K562 (cell line): ENCODE data around the gene VWA3A. TPM values are rescaled to one million over a fixed set of nuclear protein-coding genes. Genes with fewer than 3 reads are reported as not detected.

ENCODE experiments used
- ATAC-seq: fragments of 200-7000 bp; cut with Tn5 transposase; 3 replicates; pipeline ENCODE4 v1.9.1; 2020; ENCODE audit warnings: moderate library complexity
- BruUV-seq: library from RNA; stranded (reverse); fragments of 400-500 nt; replicated peaks from 2 replicates; lab custom pipeline; 2021; lab: Mats Ljungman, UMichigan
- CTCF ChIA-PET: fragments of 300-600 bp; formaldehyde crosslinking; extraction: SDS; loops from one replicate; lab custom pipeline; 2021; ENCODE audit warnings: low intra/inter-chr PET ratio; lab: Yijun Ruan, JAX
- POLR2A ChIA-PET: fragments of 300-600, 350-650 bp; sonication (Branson Sonifier 250); formaldehyde crosslinking; extraction: SDS; loops from one replicate; lab custom pipeline; 2021; ENCODE audit warnings: antibody characterized with exemption, inconsistent platforms; lab: Yijun Ruan, JAX
- DNase-seq, 4 experiments: peaks; one replicate each; pipeline versions ENCODE4 v3.0.0 to v3.0.0-alpha.2; 2011 to 2018; ENCODE audit warnings: low spot score in 3 of 4, mixed read lengths in 3 of 4; ENCODE audit errors: extremely low read depth in 1 of 4
- FAIRE-seq: peaks from 2 replicates; lab custom pipeline; 2011; peaks lifted over from hg19 to GRCh38; lab: Jason Lieb, UNC
- H2AFZ ChIP-seq: 2 replicates; pipeline ENCODE4 v1.6.0; 2011; ENCODE audit warnings: low read depth, low read length, control low read depth, inconsistent platforms
- H3K27ac ChIP-seq: fragments of 200-600 bp; 3 replicates; pipeline ENCODE4 v1.8.0; 2011; ENCODE audit warnings: low read depth, mild to moderate bottlenecking, control low read depth, inconsistent platforms, low read length, moderate library complexity, mixed read lengths; ENCODE audit errors: extremely low read depth
- H3K27me3 ChIP-seq, 2 experiments: fragments of 300-600 bp in 1 of 2; 2 replicates in 1 of 2; 3 replicates in 1 of 2; pipeline versions ENCODE4 v1.6.0 to v1.8.0; 2011; ENCODE audit warnings: inconsistent platforms in 2 of 2, low read length in 2 of 2, mild to moderate bottlenecking in 1 of 2, mixed read lengths in 1 of 2, moderate library complexity in 1 of 2; ENCODE audit not compliant: control insufficient read depth in 2 of 2, insufficient read depth in 2 of 2
- H3K36me3 ChIP-seq: fragments of 300-600 bp; 3 replicates; pipeline ENCODE4 v1.8.0; 2011; ENCODE audit warnings: mild to moderate bottlenecking, low read length, inconsistent platforms; ENCODE audit not compliant: control insufficient read depth, insufficient read depth
- H3K4me1 ChIP-seq, 2 experiments: fragments of 200-600 bp in 1 of 2; replicated peaks in 1 of 2; 2 replicates in 1 of 2; 3 replicates in 1 of 2; pipeline versions ENCODE4 v1.5.1 to v1.8.0; 2011; ENCODE audit warnings: inconsistent platforms in 2 of 2, low read length in 2 of 2, mild to moderate bottlenecking in 1 of 2, mixed read lengths in 1 of 2, moderate library complexity in 1 of 2; ENCODE audit not compliant: control insufficient read depth in 2 of 2, insufficient read depth in 2 of 2
- H3K4me2 ChIP-seq: 2 replicates; pipeline ENCODE4 v1.6.1; 2011; ENCODE audit warnings: low read length, control low read depth, inconsistent platforms, mixed read lengths; ENCODE audit not compliant: insufficient read depth
- H3K4me3 ChIP-seq: fragments of 200-600 bp; sonication (generic), shearing (Covaris generic); 2 replicates; pipeline ENCODE4 v1.5.1; 2016; ENCODE audit warnings: control low read depth, inconsistent platforms
- H3K79me2 ChIP-seq: fragments of 200-600 bp; 3 replicates; pipeline ENCODE4 v1.8.0; 2011; ENCODE audit warnings: low read length, inconsistent platforms; ENCODE audit not compliant: control insufficient read depth, insufficient read depth
- H3K9ac ChIP-seq, 2 experiments: 2 replicates each; pipeline versions ENCODE4 v1.6.0 to v1.6.1; 2011; ENCODE audit warnings: low read depth in 2 of 2, low read length in 2 of 2, control low read depth in 1 of 2, inconsistent platforms in 1 of 2, mild to moderate bottlenecking in 1 of 2, mixed read lengths in 1 of 2; ENCODE audit not compliant: insufficient read depth in 1 of 2
- H3K9me1 ChIP-seq: one replicate; pipeline ENCODE4 v1.6.0; 2011; ENCODE audit warnings: inconsistent platforms, mild to moderate bottlenecking, low read length, moderate library complexity; ENCODE audit not compliant: control insufficient read depth, insufficient read depth
- H3K9me3 ChIP-seq: replicated peaks from 2 replicates; pipeline ENCODE4 v1.5.1; 2011; ENCODE audit warnings: low read depth, low read length, inconsistent platforms; ENCODE audit not compliant: control insufficient read depth, insufficient read depth
- H4K20me1 ChIP-seq: replicated peaks from 2 replicates; pipeline ENCODE4 v1.6.1; 2011; ENCODE audit warnings: low read length, inconsistent platforms, mixed read lengths; ENCODE audit not compliant: control insufficient read depth, insufficient read depth
- CBFA2T3 ChIP-seq: fragments of 450-650 bp; IDR thresholded peaks from 2 replicates; pipeline ENCODE4 v1.6.1; 2017
- CREB1 ChIP-seq, 2 experiments: sonication (generic) in 1 of 2; formaldehyde crosslinking in 1 of 2; IDR thresholded peaks; 2 replicates each; pipeline versions ENCODE4 v1.6.1 to v1.8.0; 2012 to 2022; ENCODE audit warnings: inconsistent platforms in 1 of 2, mild to moderate bottlenecking in 1 of 2, missing genetic modification reagents in 1 of 2, moderate library complexity in 1 of 2
- FOXK2 ChIP-seq, 2 experiments: fragments of 450-650 bp; IDR thresholded peaks in 1 of 2; conservative IDR thresholded peaks in 1 of 2; 2 replicates each; pipeline ENCODE4 v1.6.1; 2016; ENCODE audit warnings: low read depth in 2 of 2, mild to moderate bottlenecking in 1 of 2
- HCFC1 ChIP-seq: IDR thresholded peaks from 2 replicates; pipeline ENCODE4 v1.6.1; 2012; ENCODE audit warnings: low read depth, low read length, improper control_type of control experiment
- KAT7 ChIP-seq: sonication (generic); formaldehyde crosslinking; IDR thresholded peaks from 2 replicates; pipeline ENCODE4 v1.8.0; 2022; ENCODE audit warnings: missing genetic modification reagents, mild to moderate bottlenecking, borderline replicate concordance
- LARP7 ChIP-seq: fragments of 450-650 bp; IDR thresholded peaks from 2 replicates; pipeline ENCODE4 v1.6.1; 2016
- MXI1 ChIP-seq: IDR thresholded peaks from 2 replicates; pipeline ENCODE4 v1.6.1; 2011; ENCODE audit warnings: low read depth, mild to moderate bottlenecking, improper control_type of control experiment, low read length
- TEAD2 ChIP-seq: fragments of 450-650 bp; IDR thresholded peaks from 2 replicates; pipeline ENCODE4 v1.6.1; 2016; ENCODE audit warnings: missing genetic modification characterization, control low read depth, missing compliant biosample characterization
- WGBS: fragments of 100-300 bp; shearing (Covaris generic); methylation state at CpG from one replicate; pipeline ENCODE4 v1.1.6; 2016; ENCODE audit warnings: low coverage, mixed read lengths; ENCODE audit not compliant: insufficient coverage; ENCODE audit errors: missing lambda C conversion rate; 5-methylcytosine and 5-hydroxymethylcytosine counted together
- in situ Hi-C: fragments of 300-500 bp; cut with MboI; formaldehyde crosslinking; loops from 4 replicates; pipeline ENCODE4 v1.15.0; 2018; ENCODE audit warnings: inconsistent platforms, mixed read lengths
- intact Hi-C: fragments of 100-400 bp; cut with micrococcal nuclease; formaldehyde crosslinking; loops from 2 replicates; pipeline ENCODE4 v1.14.2; 2022
- polyA plus RNA-seq, 8 experiments: library from polyadenylated mRNA; depleted of rRNA in 4 of 8; stranded (reverse) in 5 of 8; unstranded in 3 of 8; fragments of >200 nt; fragmentation: Nextera tagmentation in 2 of 8; fragmentation: Illumina TruSeq in 1 of 8; extraction: Ambion mirVana in 2 of 8; extraction: Trizol in 1 of 8; gene quantifications; 2 replicates each; pipeline versions ENCODE4 v1.2.1 to v1.2.3, GENCODE V29; 2011 to 2014; ENCODE audit warnings: inconsistent platforms in 1 of 8, missing spikeins in 1 of 8
- total RNA-seq, 7 experiments: library from RNA; depleted of rRNA in 6 of 7; stranded (reverse); fragments of >200 nt in 6 of 7; fragmentation: Illumina TruSeq in 2 of 7; extraction: Trizol in 2 of 7; gene quantifications; 2 replicates each; pipeline versions ENCODE4 v1.2.1 to v1.2.3, GENCODE V29; 2011 to 2021; ENCODE audit warnings: low replicate concordance in 1 of 7
- TF ChIP-seq, protein P1 (sequence below): sonication (generic); formaldehyde crosslinking; IDR thresholded peaks from 2 replicates; pipeline ENCODE4 v1.8.0; 2023; ENCODE audit warnings: mild to moderate bottlenecking, missing genetic modification reagents

The VWA3A gene
- total and polyA plus RNA-seq, 9 of the 15 experiments (the other 6 are each of a cell fraction or from before 2014, with no cell fraction given): not detected

DNA sequence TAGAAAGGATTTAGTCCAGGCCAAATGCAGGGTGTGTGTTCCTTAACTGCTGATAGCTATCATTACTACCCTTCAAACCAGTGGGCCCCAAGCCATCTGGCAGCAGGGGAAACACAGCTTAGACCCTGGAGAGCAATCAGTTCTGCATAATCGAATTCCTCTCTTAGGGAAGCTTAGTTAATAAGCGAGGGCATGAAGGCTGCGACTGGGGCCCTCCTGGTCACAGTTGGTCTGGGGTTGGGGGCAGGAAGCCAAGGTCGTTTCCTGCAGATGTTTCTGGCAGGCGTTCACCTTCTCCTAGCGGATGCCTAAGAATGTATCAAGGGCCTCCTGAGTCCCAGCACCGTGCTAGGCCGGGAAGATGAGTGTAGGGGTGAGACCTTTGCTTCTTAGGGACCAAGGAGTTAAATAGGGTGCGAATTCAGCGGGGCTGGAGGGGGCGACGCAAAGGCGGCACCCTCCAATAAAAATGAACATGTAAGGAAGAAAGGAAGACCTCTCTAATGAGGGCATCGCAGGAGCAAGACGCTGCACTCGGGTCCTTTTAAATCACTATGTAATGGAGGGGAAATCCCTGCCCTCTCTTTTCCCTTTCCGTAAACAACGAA lies 97.2 kb downstream of the VWA3A start:
- Histone ChIP-seq H3K4me2 (peak overlapping the region; percentile 85), H3K9me1 (no peaks in the 10 kb centered on the region), H2AFZ (peak overlapping the region; percentile 89), H3K27me3 (peaks cover 10 to 11% of the 10 kb centered on the region in 2 experiments; a peak in 4 of 5 replicates), H4K20me1 (no peaks in the 10 kb centered on the region), H3K27ac (no peak overlapping the region), H3K9me3 (no peaks in the 10 kb centered on the region), H3K4me1 (peaks cover 17 to 23% of the 10 kb centered on the region in 2 experiments; a peak in 4 of 5 replicates), H3K4me3 (peak overlapping the region; percentile 59), H3K79me2 (no peaks in the 10 kb centered on the region; the same call in 2 of the 3 replicates), H3K9ac (peak overlapping the region; percentile 23 to 91; a peak in 3 of 4 replicates), H3K36me3 (no peaks in the 10 kb centered on the region; the same call in 2 of the 3 replicates)
- ATAC-seq (no peak), FAIRE-seq (no peak), DNase-seq (no peak)
- CTCF ChIA-PET: interaction anchor here (1.4 kb wide), 2 partner anchors 107 to 238 kb away, joined by 3 to 5 read pairs; partner anchors contain the start of gene POLR3E
- WGBS: 27% methylated on average over 18 of the region's 18 CpGs
- in situ Hi-C loops (loop anchor here (10.0 kb wide), 1 partner anchor 605 kb away; no protein-coding TSS in a partner anchor), intact Hi-C loops (loop anchor here (5.0 kb wide), 2 partner anchors 92 to 237 kb away; partner anchors contain the start of gene UQCRC2)
- POLR2A ChIA-PET: interaction anchor here (1.0 kb wide), 1 partner anchor 195 kb away, joined by 3 read pairs; no protein-coding TSS in a partner anchor
- TF ChIP-seq MXI1 (no peak), LARP7 (no peak), KAT7 (CRISPR knock-in tag) (peak; percentile 78; the same call in 1 of the 2 replicates), CBFA2T3 (0 out of 2 replicates have a peak, but pooled peaks have one; percentile 18), HCFC1 (no peak), CREB1 (IDR thresholded peaks at IDR 0.05) (no peak), CREB1 (CRISPR knock-in tag; IDR thresholded peaks at IDR 0.05) (0 out of 2 replicates have a peak, but pooled peaks have one; percentile 4), FOXK2 (conservative IDR thresholded peaks at IDR 0.05 in 1 of 2, IDR thresholded peaks at IDR 0.05 in 1 of 2; ENCODE audit: low read depth in 2 of 2) (peak; percentile 28 to 41; a peak in 1 of 4 replicates), TEAD2 (tag) (no peak)
- TF ChIP-seq, protein P1, sequence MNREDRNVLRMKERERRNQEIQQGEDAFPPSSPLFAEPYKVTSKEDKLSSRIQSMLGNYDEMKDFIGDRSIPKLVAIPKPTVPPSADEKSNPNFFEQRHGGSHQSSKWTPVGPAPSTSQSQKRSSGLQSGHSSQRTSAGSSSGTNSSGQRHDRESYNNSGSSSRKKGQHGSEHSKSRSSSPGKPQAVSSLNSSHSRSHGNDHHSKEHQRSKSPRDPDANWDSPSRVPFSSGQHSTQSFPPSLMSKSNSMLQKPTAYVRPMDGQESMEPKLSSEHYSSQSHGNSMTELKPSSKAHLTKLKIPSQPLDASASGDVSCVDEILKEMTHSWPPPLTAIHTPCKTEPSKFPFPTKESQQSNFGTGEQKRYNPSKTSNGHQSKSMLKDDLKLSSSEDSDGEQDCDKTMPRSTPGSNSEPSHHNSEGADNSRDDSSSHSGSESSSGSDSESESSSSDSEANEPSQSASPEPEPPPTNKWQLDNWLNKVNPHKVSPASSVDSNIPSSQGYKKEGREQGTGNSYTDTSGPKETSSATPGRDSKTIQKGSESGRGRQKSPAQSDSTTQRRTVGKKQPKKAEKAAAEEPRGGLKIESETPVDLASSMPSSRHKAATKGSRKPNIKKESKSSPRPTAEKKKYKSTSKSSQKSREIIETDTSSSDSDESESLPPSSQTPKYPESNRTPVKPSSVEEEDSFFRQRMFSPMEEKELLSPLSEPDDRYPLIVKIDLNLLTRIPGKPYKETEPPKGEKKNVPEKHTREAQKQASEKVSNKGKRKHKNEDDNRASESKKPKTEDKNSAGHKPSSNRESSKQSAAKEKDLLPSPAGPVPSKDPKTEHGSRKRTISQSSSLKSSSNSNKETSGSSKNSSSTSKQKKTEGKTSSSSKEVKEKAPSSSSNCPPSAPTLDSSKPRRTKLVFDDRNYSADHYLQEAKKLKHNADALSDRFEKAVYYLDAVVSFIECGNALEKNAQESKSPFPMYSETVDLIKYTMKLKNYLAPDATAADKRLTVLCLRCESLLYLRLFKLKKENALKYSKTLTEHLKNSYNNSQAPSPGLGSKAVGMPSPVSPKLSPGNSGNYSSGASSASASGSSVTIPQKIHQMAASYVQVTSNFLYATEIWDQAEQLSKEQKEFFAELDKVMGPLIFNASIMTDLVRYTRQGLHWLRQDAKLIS: 0 out of 2 replicates have a peak, but pooled peaks have one; percentile 30
- no TSS peak for BruUV-seq
